WTC11 (cell line): ENCODE data around the gene ATXN10. TPM values are rescaled to one million over a fixed set of nuclear protein-coding genes. Genes with fewer than 3 reads are reported as not detected.

Source experiments
- ATAC-seq: fragments of 200-7000 bp; cut with Tn5 transposase; 2 replicates; pipeline ENCODE4 v1.10.0; 2021; ENCODE audit warnings: mild to moderate bottlenecking, moderate library complexity
- CTCF ChIA-PET: fragments of 300-600 bp; sonication (Branson Sonifier 250); formaldehyde crosslinking; loops from one replicate; lab custom pipeline; 2021; ENCODE audit warnings: antibody characterized with exemption; lab: Charles Lee
- POLR2A ChIA-PET: fragments of 350-600 bp; sonication (Branson Sonifier 250); formaldehyde crosslinking; loops from one replicate; lab custom pipeline; 2021; ENCODE audit warnings: antibody characterized with exemption; lab: Charles Lee
- DNase-seq: peaks from one replicate; pipeline ENCODE4 v3.0.0; 2021; ENCODE audit warnings: low spot score
- H3K27ac Mint-ChIP-seq: 2 replicates; pipeline ENCODE4 v1.8.0; 2021; ENCODE audit warnings: mixed read lengths
- H3K27me3 Mint-ChIP-seq: 2 replicates; pipeline ENCODE4 v1.8.0; 2021; ENCODE audit warnings: low read depth, mild to moderate bottlenecking, moderate library complexity, mixed read lengths
- H3K36me3 Mint-ChIP-seq: 2 replicates; pipeline ENCODE4 v1.8.0; 2021; ENCODE audit warnings: mixed read lengths
- H3K4me1 Mint-ChIP-seq: 2 replicates; pipeline ENCODE4 v1.8.0; 2022; ENCODE audit warnings: mixed read lengths
- H3K4me3 Mint-ChIP-seq: 2 replicates; pipeline ENCODE4 v1.8.0; 2021; ENCODE audit warnings: mild to moderate bottlenecking, moderate library complexity, mixed read lengths
- H3K9me3 Mint-ChIP-seq: 2 replicates; pipeline ENCODE4 v1.8.0; 2021; ENCODE audit warnings: mixed read lengths
- ATF1 ChIP-seq: sonication (generic); formaldehyde crosslinking; IDR thresholded peaks from 2 replicates; pipeline ENCODE4 v1.8.1; 2023; ENCODE audit warnings: mild to moderate bottlenecking, moderate library complexity, missing genetic modification reagents
- IRF2 ChIP-seq: sonication (generic); formaldehyde crosslinking; IDR thresholded peaks from 2 replicates; pipeline ENCODE4 v1.8.0; 2022; ENCODE audit warnings: low read depth, missing genetic modification reagents, borderline replicate concordance
- NFATC4 ChIP-seq: fragments of 250-450 bp; sonication (Bioruptor Pico); IDR thresholded peaks from 2 replicates; pipeline ENCODE4 v1.9.0; 2021; ENCODE audit warnings: mild to moderate bottlenecking
- NR2C2 ChIP-seq: sonication (generic); formaldehyde crosslinking; IDR thresholded peaks from 2 replicates; pipeline ENCODE4 v1.8.0; 2022; ENCODE audit warnings: mild to moderate bottlenecking, missing genetic modification reagents
- NR3C1 ChIP-seq: sonication (generic); formaldehyde crosslinking; conservative IDR thresholded peaks from 2 replicates; pipeline ENCODE4 v1.8.1; 2023; ENCODE audit warnings: low read depth, mild to moderate bottlenecking, missing genetic modification reagents
- PRRX2 ChIP-seq: fragments of 250-450 bp; sonication (Bioruptor Pico); IDR thresholded peaks from 2 replicates; pipeline ENCODE4 v1.8.0; 2021; ENCODE audit warnings: mild to moderate bottlenecking
- RELA ChIP-seq: sonication (generic); formaldehyde crosslinking; IDR thresholded peaks from 2 replicates; pipeline ENCODE4 v1.8.1; 2022; ENCODE audit warnings: missing genetic modification reagents, mild to moderate bottlenecking, borderline replicate concordance
- RORB ChIP-seq: fragments of 250-450 bp; sonication (Bioruptor Pico); IDR thresholded peaks from 2 replicates; pipeline ENCODE4 v1.9.0; 2021; ENCODE audit warnings: mild to moderate bottlenecking
- SMAD3 ChIP-seq: sonication (generic); formaldehyde crosslinking; IDR thresholded peaks from 2 replicates; pipeline ENCODE4 v1.8.0; 2022; ENCODE audit warnings: missing genetic modification reagents, mild to moderate bottlenecking, borderline replicate concordance
- TEAD1 ChIP-seq: sonication (generic); formaldehyde crosslinking; IDR thresholded peaks from 2 replicates; pipeline ENCODE4 v1.8.0; 2022; ENCODE audit warnings: mild to moderate bottlenecking, missing genetic modification reagents
- ZNF219 ChIP-seq: sonication (generic); formaldehyde crosslinking; IDR thresholded peaks from 2 replicates; pipeline ENCODE4 v1.8.0; 2023; ENCODE audit warnings: missing genetic modification reagents, mild to moderate bottlenecking, borderline replicate concordance
- ZNF317 ChIP-seq: sonication (generic); formaldehyde crosslinking; IDR thresholded peaks from 2 replicates; pipeline ENCODE4 v1.8.1; 2023; ENCODE audit warnings: low read depth, mild to moderate bottlenecking, moderate library complexity, missing genetic modification reagents, borderline replicate concordance
- ZNF416 ChIP-seq: fragments of 250-450 bp; sonication (Bioruptor Pico); IDR thresholded peaks from 2 replicates; pipeline ENCODE4 v1.9.0; 2021; ENCODE audit warnings: mild to moderate bottlenecking, inconsistent platforms
- total RNA-seq: library from RNA; stranded (reverse); gene quantifications from 3 replicates; pipeline ENCODE4 v1.2.3, GENCODE V29; 2021
- TF ChIP-seq, protein P1 (sequence below): sonication (generic); formaldehyde crosslinking; IDR thresholded peaks from 2 replicates; pipeline ENCODE4 v1.8.1; 2022; ENCODE audit warnings: missing genetic modification reagents, borderline replicate concordance
- TF ChIP-seq, protein P2 (sequence below): sonication (generic); formaldehyde crosslinking; IDR thresholded peaks from 2 replicates; pipeline ENCODE4 v1.8.1; 2023; ENCODE audit warnings: mild to moderate bottlenecking, missing genetic modification reagents, moderate library complexity
- TF ChIP-seq, protein P3 (sequence below): sonication (generic); formaldehyde crosslinking; IDR thresholded peaks from 2 replicates; pipeline ENCODE4 v1.8.0; 2023; ENCODE audit warnings: mild to moderate bottlenecking, missing genetic modification reagents
- TF ChIP-seq, protein P4 (sequence below): sonication (generic); formaldehyde crosslinking; IDR thresholded peaks from 2 replicates; pipeline ENCODE4 v1.8.0; 2022; ENCODE audit warnings: mild to moderate bottlenecking, missing genetic modification reagents
- TF ChIP-seq, protein P5 (sequence below): sonication (generic); formaldehyde crosslinking; IDR thresholded peaks from 2 replicates; pipeline ENCODE4 v1.8.1; 2023; ENCODE audit warnings: mild to moderate bottlenecking, missing genetic modification reagents
- TF ChIP-seq, protein P6 (sequence below): sonication (generic); formaldehyde crosslinking; IDR thresholded peaks from 2 replicates; pipeline ENCODE4 v1.8.0; 2022; ENCODE audit warnings: mild to moderate bottlenecking, missing genetic modification reagents
- TF ChIP-seq, protein P7 (sequence below): fragments of 250-450 bp; sonication (Bioruptor Pico); IDR thresholded peaks from 2 replicates; pipeline ENCODE4 v1.9.0; 2021; ENCODE audit warnings: mild to moderate bottlenecking

Gene ATXN10
- total RNA-seq, 1 experiment from 2014 or later: 185 TPM

DNA sequence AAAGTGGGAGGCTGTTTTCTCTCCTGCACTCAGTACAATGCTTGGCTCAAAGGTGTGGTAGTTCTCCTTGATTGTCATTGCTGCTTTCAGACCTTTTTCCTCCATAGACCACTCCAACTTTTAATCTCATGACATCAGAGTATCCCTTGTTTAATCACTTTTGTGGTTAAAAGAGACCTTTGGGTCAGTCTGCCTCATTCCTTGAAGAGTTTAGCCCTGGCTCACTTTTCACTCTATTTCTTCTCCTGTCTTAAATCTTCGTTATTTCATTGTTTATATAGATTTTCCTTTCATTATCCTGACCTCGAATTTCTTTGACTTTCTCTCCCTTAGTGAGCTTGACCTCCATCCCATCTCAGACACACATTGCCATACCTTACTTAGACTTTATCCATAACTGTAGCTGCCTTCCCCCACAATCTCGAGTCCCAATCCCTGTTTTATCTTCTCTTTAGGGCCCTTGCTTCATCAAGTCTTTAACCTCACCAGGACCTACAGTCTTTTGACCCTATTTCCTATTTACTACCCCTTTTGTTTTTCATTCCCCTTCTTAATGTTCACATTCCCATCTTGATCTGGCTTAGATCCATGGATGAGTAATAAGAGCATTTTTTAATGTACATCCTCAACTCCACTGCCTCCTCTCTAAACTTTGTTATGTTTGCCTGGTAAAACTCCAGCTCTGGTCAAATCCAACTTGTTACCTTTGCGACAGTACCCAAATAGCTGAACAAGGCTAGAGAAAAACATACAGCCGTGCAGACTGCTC lies 9.5 kb downstream of the ATXN10 start:
- 0 out of 2 replicates have a peak, but pooled peaks cover 2% of the 10 kb centered on the region for H3K36me3 Mint-ChIP-seq
- ATAC-seq: no peak
- no peak overlapping the region for H3K4me3 Mint-ChIP-seq
- POLR2A ChIA-PET: interaction anchor here (1.0 kb wide), 1 partner anchor 10 kb away, joined by 4 read pairs; the partner anchor contains the start of gene ATXN10
- peaks cover 11% of the 10 kb centered on the region for H3K4me1 Mint-ChIP-seq
- TF ChIP-seq ATF1 (CRISPR knock-in tag): no peak
- no peak for TF ChIP-seq TEAD1 (CRISPR knock-in tag)
- TF ChIP-seq, protein P1, sequence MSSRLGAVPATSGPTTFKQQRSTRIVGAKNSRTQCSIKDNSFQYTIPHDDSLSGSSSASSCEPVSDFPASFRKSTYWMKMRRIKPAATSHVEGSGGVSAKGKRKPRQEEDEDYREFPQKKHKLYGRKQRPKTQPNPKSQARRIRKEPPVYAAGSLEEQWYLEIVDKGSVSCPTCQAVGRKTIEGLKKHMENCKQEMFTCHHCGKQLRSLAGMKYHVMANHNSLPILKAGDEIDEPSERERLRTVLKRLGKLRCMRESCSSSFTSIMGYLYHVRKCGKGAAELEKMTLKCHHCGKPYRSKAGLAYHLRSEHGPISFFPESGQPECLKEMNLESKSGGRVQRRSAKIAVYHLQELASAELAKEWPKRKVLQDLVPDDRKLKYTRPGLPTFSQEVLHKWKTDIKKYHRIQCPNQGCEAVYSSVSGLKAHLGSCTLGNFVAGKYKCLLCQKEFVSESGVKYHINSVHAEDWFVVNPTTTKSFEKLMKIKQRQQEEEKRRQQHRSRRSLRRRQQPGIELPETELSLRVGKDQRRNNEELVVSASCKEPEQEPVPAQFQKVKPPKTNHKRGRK (CRISPR knock-in tag): no peak
- TF ChIP-seq ZNF317 (CRISPR knock-in tag): no peak
- TF ChIP-seq, protein P2, sequence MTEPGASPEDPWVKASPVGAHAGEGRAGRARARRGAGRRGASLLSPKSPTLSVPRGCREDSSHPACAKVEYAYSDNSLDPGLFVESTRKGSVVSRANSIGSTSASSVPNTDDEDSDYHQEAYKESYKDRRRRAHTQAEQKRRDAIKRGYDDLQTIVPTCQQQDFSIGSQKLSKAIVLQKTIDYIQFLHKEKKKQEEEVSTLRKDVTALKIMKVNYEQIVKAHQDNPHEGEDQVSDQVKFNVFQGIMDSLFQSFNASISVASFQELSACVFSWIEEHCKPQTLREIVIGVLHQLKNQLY (CRISPR knock-in tag): no peak
- TF ChIP-seq, protein P3, sequence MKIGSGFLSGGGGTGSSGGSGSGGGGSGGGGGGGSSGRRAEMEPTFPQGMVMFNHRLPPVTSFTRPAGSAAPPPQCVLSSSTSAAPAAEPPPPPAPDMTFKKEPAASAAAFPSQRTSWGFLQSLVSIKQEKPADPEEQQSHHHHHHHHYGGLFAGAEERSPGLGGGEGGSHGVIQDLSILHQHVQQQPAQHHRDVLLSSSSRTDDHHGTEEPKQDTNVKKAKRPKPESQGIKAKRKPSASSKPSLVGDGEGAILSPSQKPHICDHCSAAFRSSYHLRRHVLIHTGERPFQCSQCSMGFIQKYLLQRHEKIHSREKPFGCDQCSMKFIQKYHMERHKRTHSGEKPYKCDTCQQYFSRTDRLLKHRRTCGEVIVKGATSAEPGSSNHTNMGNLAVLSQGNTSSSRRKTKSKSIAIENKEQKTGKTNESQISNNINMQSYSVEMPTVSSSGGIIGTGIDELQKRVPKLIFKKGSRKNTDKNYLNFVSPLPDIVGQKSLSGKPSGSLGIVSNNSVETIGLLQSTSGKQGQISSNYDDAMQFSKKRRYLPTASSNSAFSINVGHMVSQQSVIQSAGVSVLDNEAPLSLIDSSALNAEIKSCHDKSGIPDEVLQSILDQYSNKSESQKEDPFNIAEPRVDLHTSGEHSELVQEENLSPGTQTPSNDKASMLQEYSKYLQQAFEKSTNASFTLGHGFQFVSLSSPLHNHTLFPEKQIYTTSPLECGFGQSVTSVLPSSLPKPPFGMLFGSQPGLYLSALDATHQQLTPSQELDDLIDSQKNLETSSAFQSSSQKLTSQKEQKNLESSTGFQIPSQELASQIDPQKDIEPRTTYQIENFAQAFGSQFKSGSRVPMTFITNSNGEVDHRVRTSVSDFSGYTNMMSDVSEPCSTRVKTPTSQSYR (CRISPR knock-in tag): no peak
- TF ChIP-seq, protein P4, sequence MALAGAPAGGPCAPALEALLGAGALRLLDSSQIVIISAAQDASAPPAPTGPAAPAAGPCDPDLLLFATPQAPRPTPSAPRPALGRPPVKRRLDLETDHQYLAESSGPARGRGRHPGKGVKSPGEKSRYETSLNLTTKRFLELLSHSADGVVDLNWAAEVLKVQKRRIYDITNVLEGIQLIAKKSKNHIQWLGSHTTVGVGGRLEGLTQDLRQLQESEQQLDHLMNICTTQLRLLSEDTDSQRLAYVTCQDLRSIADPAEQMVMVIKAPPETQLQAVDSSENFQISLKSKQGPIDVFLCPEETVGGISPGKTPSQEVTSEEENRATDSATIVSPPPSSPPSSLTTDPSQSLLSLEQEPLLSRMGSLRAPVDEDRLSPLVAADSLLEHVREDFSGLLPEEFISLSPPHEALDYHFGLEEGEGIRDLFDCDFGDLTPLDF (CRISPR knock-in tag): no peak
- TF ChIP-seq RELA (CRISPR knock-in tag): no peak
- no peak for TF ChIP-seq SMAD3 (CRISPR knock-in tag)
- TF ChIP-seq NR2C2 (CRISPR knock-in tag): no peak
- no peaks in the 10 kb centered on the region for H3K27me3 Mint-ChIP-seq
- CTCF ChIA-PET: no interaction called here
- DNase-seq: no peak
- no peak overlapping the region for H3K27ac Mint-ChIP-seq
- H3K9me3 Mint-ChIP-seq: no peaks in the 10 kb centered on the region

DNA sequence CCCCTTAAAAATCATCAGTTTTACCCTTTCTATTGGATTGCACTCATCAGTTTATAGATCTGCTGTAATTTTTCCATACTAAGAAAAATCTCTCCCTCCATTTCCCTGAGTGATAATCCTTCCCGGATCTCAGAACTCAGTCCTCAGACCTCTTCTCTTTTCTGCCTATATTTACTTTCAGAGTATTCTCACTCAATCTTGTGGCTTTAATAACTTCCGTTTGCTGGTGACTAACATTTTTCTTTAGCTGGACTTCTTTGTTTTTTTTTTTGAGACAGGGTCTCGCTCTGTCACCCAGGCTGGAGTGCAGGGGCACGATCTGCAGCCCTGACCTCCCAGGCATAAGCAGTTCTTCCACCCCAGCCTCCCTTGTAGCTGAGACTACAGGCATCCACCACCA lies 10.4 kb downstream of the ATXN10 start:
- no peak overlapping the region for H3K4me3 Mint-ChIP-seq
- H3K36me3 Mint-ChIP-seq: no peaks in the 10 kb centered on the region
- no peak for ATAC-seq
- POLR2A ChIA-PET: interaction anchor here (1.0 kb wide), 1 partner anchor 10 kb away, joined by 4 read pairs; the partner anchor contains the start of gene ATXN10
- no peak for TF ChIP-seq RORB (CRISPR knock-in tag)
- TF ChIP-seq IRF2 (CRISPR knock-in tag): no peak
- no peak for TF ChIP-seq TEAD1 (CRISPR knock-in tag)
- TF ChIP-seq, protein P5, sequence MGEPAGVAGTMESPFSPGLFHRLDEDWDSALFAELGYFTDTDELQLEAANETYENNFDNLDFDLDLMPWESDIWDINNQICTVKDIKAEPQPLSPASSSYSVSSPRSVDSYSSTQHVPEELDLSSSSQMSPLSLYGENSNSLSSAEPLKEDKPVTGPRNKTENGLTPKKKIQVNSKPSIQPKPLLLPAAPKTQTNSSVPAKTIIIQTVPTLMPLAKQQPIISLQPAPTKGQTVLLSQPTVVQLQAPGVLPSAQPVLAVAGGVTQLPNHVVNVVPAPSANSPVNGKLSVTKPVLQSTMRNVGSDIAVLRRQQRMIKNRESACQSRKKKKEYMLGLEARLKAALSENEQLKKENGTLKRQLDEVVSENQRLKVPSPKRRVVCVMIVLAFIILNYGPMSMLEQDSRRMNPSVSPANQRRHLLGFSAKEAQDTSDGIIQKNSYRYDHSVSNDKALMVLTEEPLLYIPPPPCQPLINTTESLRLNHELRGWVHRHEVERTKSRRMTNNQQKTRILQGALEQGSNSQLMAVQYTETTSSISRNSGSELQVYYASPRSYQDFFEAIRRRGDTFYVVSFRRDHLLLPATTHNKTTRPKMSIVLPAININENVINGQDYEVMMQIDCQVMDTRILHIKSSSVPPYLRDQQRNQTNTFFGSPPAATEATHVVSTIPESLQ (CRISPR knock-in tag): no peak
- TF ChIP-seq, protein P6, sequence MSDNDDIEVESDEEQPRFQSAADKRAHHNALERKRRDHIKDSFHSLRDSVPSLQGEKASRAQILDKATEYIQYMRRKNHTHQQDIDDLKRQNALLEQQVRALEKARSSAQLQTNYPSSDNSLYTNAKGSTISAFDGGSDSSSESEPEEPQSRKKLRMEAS: no peak
- TF ChIP-seq PRRX2 (CRISPR knock-in tag): no peak
- TF ChIP-seq, protein P4 (CRISPR knock-in tag): no peak
- no peak for TF ChIP-seq NR3C1 (CRISPR knock-in tag)
- TF ChIP-seq, protein P7, sequence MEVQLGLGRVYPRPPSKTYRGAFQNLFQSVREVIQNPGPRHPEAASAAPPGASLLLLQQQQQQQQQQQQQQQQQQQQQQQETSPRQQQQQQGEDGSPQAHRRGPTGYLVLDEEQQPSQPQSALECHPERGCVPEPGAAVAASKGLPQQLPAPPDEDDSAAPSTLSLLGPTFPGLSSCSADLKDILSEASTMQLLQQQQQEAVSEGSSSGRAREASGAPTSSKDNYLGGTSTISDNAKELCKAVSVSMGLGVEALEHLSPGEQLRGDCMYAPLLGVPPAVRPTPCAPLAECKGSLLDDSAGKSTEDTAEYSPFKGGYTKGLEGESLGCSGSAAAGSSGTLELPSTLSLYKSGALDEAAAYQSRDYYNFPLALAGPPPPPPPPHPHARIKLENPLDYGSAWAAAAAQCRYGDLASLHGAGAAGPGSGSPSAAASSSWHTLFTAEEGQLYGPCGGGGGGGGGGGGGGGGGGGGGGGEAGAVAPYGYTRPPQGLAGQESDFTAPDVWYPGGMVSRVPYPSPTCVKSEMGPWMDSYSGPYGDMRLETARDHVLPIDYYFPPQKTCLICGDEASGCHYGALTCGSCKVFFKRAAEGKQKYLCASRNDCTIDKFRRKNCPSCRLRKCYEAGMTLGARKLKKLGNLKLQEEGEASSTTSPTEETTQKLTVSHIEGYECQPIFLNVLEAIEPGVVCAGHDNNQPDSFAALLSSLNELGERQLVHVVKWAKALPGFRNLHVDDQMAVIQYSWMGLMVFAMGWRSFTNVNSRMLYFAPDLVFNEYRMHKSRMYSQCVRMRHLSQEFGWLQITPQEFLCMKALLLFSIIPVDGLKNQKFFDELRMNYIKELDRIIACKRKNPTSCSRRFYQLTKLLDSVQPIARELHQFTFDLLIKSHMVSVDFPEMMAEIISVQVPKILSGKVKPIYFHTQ (CRISPR knock-in tag): no peak
- TF ChIP-seq ZNF416 (CRISPR knock-in tag): no peak
- no peak for TF ChIP-seq NFATC4 (CRISPR knock-in tag)
- TF ChIP-seq ZNF219 (CRISPR knock-in tag): no peak
- H3K27me3 Mint-ChIP-seq: no peaks in the 10 kb centered on the region
- CTCF ChIA-PET: no interaction called here
- H3K27ac Mint-ChIP-seq: no peak overlapping the region
- no peak for DNase-seq
- peaks cover 12% of the 10 kb centered on the region for H3K4me1 Mint-ChIP-seq
- no peaks in the 10 kb centered on the region for H3K9me3 Mint-ChIP-seq
